GM21576 (cell line): ENCODE results near the gene DNHD1.

Experiments used
- ATAC-seq: cut with Tn5 transposase; IDR thresholded peaks from one replicate; pipeline ENCODE4 v1.9.1; 2021; ENCODE audit warnings: mild to moderate bottlenecking, moderate library complexity; ENCODE audit not compliant: unreplicated experiment

Gene DNHD1

GRCh38 chr11:6608726-6609501 lies 111.8 kb downstream of the DNHD1 start:
- no peak for ATAC-seq

GRCh38 chr11:6609502-6610015 lies 112.5 kb downstream of the DNHD1 start:
- no peak for ATAC-seq

GRCh38 chr11:6610591-6610990 lies 113.5 kb downstream of the DNHD1 start:
- no peak for ATAC-seq

- no peak for ATAC-seq
These were observed 114.2 kb downstream of the DNHD1 start for GRCh38 chr11:6611092-6611962.

- ATAC-seq, result peak; percentile 1
These were observed 114.8 kb downstream of the DNHD1 start for GRCh38 chr11:6611963-6612212.

- peak; percentile 87 for ATAC-seq
These were observed 115.3 kb downstream of the DNHD1 start, which contains the start of gene TAF10 for GRCh38 chr11:6612213-6613041. TSS of gene TAF10 (minus strand) at chr11:6612216. CDS start at chr11:6612189, 27 bp downstream.

- no peak for ATAC-seq
These were observed 116.4 kb downstream of the DNHD1 start for GRCh38 chr11:6613496-6613895.

- no peak for ATAC-seq
These were observed 117.4 kb downstream of the DNHD1 start for GRCh38 chr11:6614446-6614845.

GRCh38 chr11:6615046-6615445 lies 118.0 kb downstream of the DNHD1 start:
- no peak for ATAC-seq

- no peak for ATAC-seq
These were observed 119.0 kb downstream of the DNHD1 start for GRCh38 chr11:6615882-6616585.

GRCh38 chr11:6616596-6617250 lies 119.6 kb downstream of the DNHD1 start:
- ATAC-seq, result no peak

GRCh38 chr11:6617315-6617781 lies 120.3 kb downstream of the DNHD1 start:
- ATAC-seq, result no peak

GRCh38 chr11:6618117-6619003 lies 121.3 kb downstream of the DNHD1 start:
- no peak for ATAC-seq

- peak; percentile 99 for ATAC-seq
These were observed 122.1 kb downstream of the DNHD1 start, which contains the start of gene TPP1 for GRCh38 chr11:6619004-6619745. TSS of gene TPP1 (minus strand) at chr11:6619422. CDS start at chr11:6619400, 22 bp downstream.

GRCh38 chr11:6620636-6621035 lies 123.6 kb downstream of the DNHD1 start:
- ATAC-seq, result no peak
